Suprapubic skin (tissue), 4 donors: ENCODE measurements around the gene GPR108. TPM values are rescaled to one million over a fixed set of nuclear protein-coding genes. Genes with fewer than 3 reads are reported as not detected.

Experiments
- DNase-seq, 2 donors: peaks; one replicate each; pipeline ENCODE4 v3.0.0-alpha.2; 2019; ENCODE audit warnings: low spot score in 2 of 2
- H3K27ac ChIP-seq: fragments of 200-600 bp; sonication (generic); one replicate; pipeline ENCODE4 v1.5.1; 2019
- H3K27me3 ChIP-seq: fragments of 200-600 bp; sonication (generic); one replicate; pipeline ENCODE4 v1.5.1; 2019
- H3K36me3 ChIP-seq: fragments of 200-600 bp; sonication (generic); one replicate; pipeline ENCODE4 v1.5.1; 2019
- H3K4me1 ChIP-seq: fragments of 200-600 bp; sonication (generic); one replicate; pipeline ENCODE4 v1.5.1; 2019
- H3K4me3 ChIP-seq: fragments of 200-600 bp; sonication (generic); one replicate; pipeline ENCODE4 v1.5.1; 2019; ENCODE audit warnings: mild to moderate bottlenecking
- H3K9me3 ChIP-seq: fragments of 200-600 bp; sonication (generic); one replicate; pipeline ENCODE4 v1.5.1; 2019
- CTCF ChIP-seq, 2 donors: fragments of 200-600 bp in 1 of 2; fragments of 450-650 bp in 1 of 2; sonication (generic) in 1 of 2; IDR thresholded peaks; one replicate each; pipeline ENCODE4 v1.5.1; 2016 to 2019; ENCODE audit warnings: antibody characterized with exemption in 2 of 2, mild to moderate bottlenecking in 1 of 2, moderate library complexity in 1 of 2
- EP300 ChIP-seq: sonication (generic); formaldehyde crosslinking; IDR thresholded peaks from one replicate; pipeline ENCODE4 v1.6.1; 2017; ENCODE audit warnings: antibody characterized with exemption
- POLR2A ChIP-seq, 2 donors: fragments of 450-650 bp; IDR thresholded peaks; one replicate each; pipeline ENCODE4 v1.6.1; 2017; ENCODE audit warnings: antibody characterized with exemption in 2 of 2, mild to moderate bottlenecking in 2 of 2, moderate library complexity in 2 of 2
- POLR2AphosphoS5 ChIP-seq, 3 donors: sonication (generic); formaldehyde crosslinking; IDR thresholded peaks; one replicate each; pipeline ENCODE4 v1.6.1; 2017; ENCODE audit warnings: antibody characterized with exemption in 3 of 3
- WGBS: methylation state at CpG from one replicate; pipeline ENCODE4 v1.1.5; 2018; 5-methylcytosine and 5-hydroxymethylcytosine counted together
- total RNA-seq, 4 donors: library from RNA; depleted of rRNA; stranded (reverse); fragments of >200 nt; gene quantifications; one replicate each; pipeline ENCODE4 v1.1.0, GENCODE V29; 2016

The GPR108 gene
- total RNA-seq, 4 donors from 2014 or later: 52.9 to 72.7 (median 60.7) TPM

GRCh38 chr19:6754653-6755463, 17.5 kb upstream of the GPR108 start:
- Histone ChIP-seq H3K4me1 (peaks cover 21% of the 10 kb centered on the region), H3K27ac (no peak overlapping the region), H3K4me3 (no peak overlapping the region), H3K36me3 (peaks cover 49% of the 10 kb centered on the region), H3K27me3 (no peaks in the 10 kb centered on the region), H3K9me3 (no peaks in the 10 kb centered on the region)
- DNase-seq: no peak
- 92% methylated on average over 21 of the region's 23 CpGs for WGBS
- no peak for TF ChIP-seq POLR2A (IDR thresholded peaks at IDR 0.05)
- TF ChIP-seq CTCF (IDR thresholded peaks at IDR 0.05): no peak
- TF ChIP-seq EP300: no peak
- TF ChIP-seq POLR2AphosphoS5 (IDR thresholded peaks at IDR 0.05): no peak

- Histone ChIP-seq H3K27me3 (no peaks in the 10 kb centered on the region), H3K4me3 (no peak overlapping the region), H3K36me3 (peaks cover 54% of the 10 kb centered on the region), H3K9me3 (no peaks in the 10 kb centered on the region), H3K27ac (no peak overlapping the region), H3K4me1 (peaks cover 26% of the 10 kb centered on the region)
- WGBS: 96% methylated on average over 21 of the region's 22 CpGs
- TF ChIP-seq POLR2A (IDR thresholded peaks at IDR 0.05) (no peak), CTCF (IDR thresholded peaks at IDR 0.05) (no peak), EP300 (no peak), POLR2AphosphoS5 (IDR thresholded peaks at IDR 0.05) (no peak)
- DNase-seq: no peak
Observed at GRCh38 chr19:6754136-6754535, 16.8 kb upstream of the GPR108 start.

GRCh38 chr19:6753178-6754031, 16.0 kb upstream of the GPR108 start:
- WGBS: 14% methylated on average over 37 of the region's 50 CpGs
- Histone ChIP-seq H3K36me3 (peaks cover 53% of the 10 kb centered on the region), H3K27me3 (no peaks in the 10 kb centered on the region), H3K27ac (peak overlapping the region; percentile 64), H3K4me3 (peak overlapping the region; percentile 38), H3K9me3 (no peaks in the 10 kb centered on the region), H3K4me1 (peaks cover 26% of the 10 kb centered on the region)
- peak; percentile 9 to 45 for TF ChIP-seq CTCF (IDR thresholded peaks at IDR 0.05)
- TF ChIP-seq EP300: no peak
- peak in 2 of 3 donors; percentile 18 to 59 for TF ChIP-seq POLR2AphosphoS5 (IDR thresholded peaks at IDR 0.05)
- DNase-seq: peak; percentile 88 to 93

- Histone ChIP-seq H3K27me3 (no peaks in the 10 kb centered on the region), H3K4me3 (peak overlapping the region; percentile 38), H3K27ac (no peak overlapping the region), H3K36me3 (peaks cover 60% of the 10 kb centered on the region), H3K9me3 (no peaks in the 10 kb centered on the region), H3K4me1 (peaks cover 26% of the 10 kb centered on the region)
- no peak for DNase-seq
- TF ChIP-seq CTCF (IDR thresholded peaks at IDR 0.05) (no peak), EP300 (no peak), POLR2A (IDR thresholded peaks at IDR 0.05) (no peak), POLR2AphosphoS5 (IDR thresholded peaks at IDR 0.05) (no peak)
- WGBS: 68% methylated on average over 22 of the region's 50 CpGs
Observed at GRCh38 chr19:6752256-6753177, 15.1 kb upstream of the GPR108 start.
